H1 (cell line): ENCODE results near the gene IDUA. TPM values are rescaled to one million over a fixed set of nuclear protein-coding genes. Genes with fewer than 3 reads are reported as not detected.
A peak's percentile ranks its signal among the peaks of the same experiment; 100 is the strongest.

ENCODE experiments used
- CTCF ChIA-PET: fragments of 300-600 bp; sonication (Branson Sonifier 250); formaldehyde crosslinking; loops from one replicate; lab custom pipeline; 2021; ENCODE audit not compliant: partially characterized antibody; lab: Charles Lee
- POLR2A ChIA-PET: fragments of 300-600 bp; sonication (Branson Sonifier 250); formaldehyde crosslinking; loops from one replicate; lab custom pipeline; 2021; ENCODE audit warnings: inconsistent platforms; ENCODE audit not compliant: partially characterized antibody; lab: Charles Lee
- DNase-seq, 2 experiments: peaks; one replicate each; pipeline versions ENCODE4 v3.0.0 to v3.0.0-alpha.2; 2010 to 2022; ENCODE audit warnings: low spot score in 2 of 2, low read depth in 1 of 2, mixed read lengths in 1 of 2
- FAIRE-seq: peaks from 2 replicates; lab custom pipeline; 2011; peaks lifted over from hg19 to GRCh38; lab: Jason Lieb, UNC
- H2AFZ ChIP-seq: 2 replicates; pipeline ENCODE4 v1.8.1; 2012; ENCODE audit warnings: low read length, inconsistent platforms
- H2AK5ac ChIP-seq: 2 replicates; pipeline ENCODE4 v1.6.1; 2013; ENCODE audit warnings: low read depth, low read length
- H2BK120ac ChIP-seq: replicated peaks from 2 replicates; pipeline ENCODE3; 2013; ENCODE audit warnings: low read depth, low read length, inconsistent platforms
- H2BK12ac ChIP-seq: 2 replicates; pipeline ENCODE4 v1.6.1; 2013; ENCODE audit warnings: low read depth, low read length
- H2BK15ac ChIP-seq: 2 replicates; pipeline ENCODE4 v1.6.1; 2013; ENCODE audit warnings: low read length
- H2BK20ac ChIP-seq: 2 replicates; pipeline ENCODE4 v1.6.1; 2013; ENCODE audit warnings: low read length
- H2BK5ac ChIP-seq: 2 replicates; pipeline ENCODE4 v1.6.1; 2013; ENCODE audit warnings: low read depth, low read length
- H3K14ac ChIP-seq: 2 replicates; pipeline ENCODE4 v1.6.1; 2013; ENCODE audit warnings: inconsistent platforms; ENCODE audit not compliant: insufficient read length
- H3K18ac ChIP-seq: 2 replicates; pipeline ENCODE4 v1.6.1; 2013; ENCODE audit warnings: low read length; ENCODE audit errors: extremely low read depth
- H3K23ac ChIP-seq: 2 replicates; pipeline ENCODE4 v1.6.1; 2013; ENCODE audit warnings: inconsistent platforms; ENCODE audit not compliant: insufficient read length
- H3K23me2 ChIP-seq: 2 replicates; pipeline ENCODE4 v1.6.1; 2013; ENCODE audit warnings: low read depth, low read length
- H3K27ac ChIP-seq: 2 replicates; pipeline ENCODE4 v1.6.1; 2011; ENCODE audit warnings: low read depth, low read length, inconsistent platforms
- H3K27me3 ChIP-seq, 4 experiments: replicated peaks in 1 of 4; 1 replicate in 1 of 4; 2 replicates in 3 of 4; pipeline versions ENCODE4 v1.6.1 to v1.8.1; 2011 to 2013; ENCODE audit warnings: low read length in 3 of 4, mild to moderate bottlenecking in 3 of 4, inconsistent platforms in 2 of 4, mixed read lengths in 2 of 4, moderate library complexity in 1 of 4; ENCODE audit not compliant: control insufficient read depth in 3 of 4, insufficient read depth in 3 of 4; ENCODE audit errors: extremely low read depth in 1 of 4
- H3K36me3 ChIP-seq, 4 experiments: 2 replicates each; pipeline versions ENCODE4 v1.6.1 to v1.8.1; 2011 to 2013; ENCODE audit warnings: mild to moderate bottlenecking in 4 of 4, low read length in 3 of 4, moderate library complexity in 2 of 4, control low read depth in 1 of 4, inconsistent platforms in 1 of 4; ENCODE audit not compliant: insufficient read depth in 4 of 4, control insufficient read depth in 2 of 4
- H3K4ac ChIP-seq: replicated peaks from 2 replicates; pipeline ENCODE3; 2013; ENCODE audit warnings: low read length, low read depth, mixed read lengths, inconsistent platforms; ENCODE audit not compliant: insufficient read length
- H3K4me1 ChIP-seq, 4 experiments: replicated peaks in 1 of 4; 1 replicate in 1 of 4; 2 replicates in 3 of 4; pipeline versions ENCODE4 v1.6.1 to v1.8.1; 2011 to 2013; ENCODE audit warnings: low read length in 3 of 4, inconsistent platforms in 2 of 4, mixed read lengths in 1 of 4; ENCODE audit not compliant: insufficient read depth in 4 of 4, control insufficient read depth in 3 of 4
- H3K4me2 ChIP-seq, 2 experiments: 2 replicates each; pipeline versions ENCODE4 v1.6.1 to v1.8.1; 2011 to 2013; ENCODE audit warnings: low read depth in 2 of 2, low read length in 2 of 2, control low read depth in 1 of 2, inconsistent platforms in 1 of 2, mild to moderate bottlenecking in 1 of 2; ENCODE audit not compliant: insufficient read depth in 1 of 2
- H3K4me3 ChIP-seq, 4 experiments: fragments of 200-600, 300-600 bp in 1 of 4; sonication (generic), shearing (Covaris generic), sonication (Bioruptor Twin) in 1 of 4; 2 replicates each; pipeline versions ENCODE4 v1.5.1 to v1.8.1; 2011 to 2016; ENCODE audit warnings: low read length in 4 of 4, low read depth in 3 of 4, control low read depth in 2 of 4, inconsistent platforms in 2 of 4, mild to moderate bottlenecking in 2 of 4, mixed read lengths in 1 of 4, moderate library complexity in 1 of 4; ENCODE audit not compliant: insufficient read depth in 2 of 4; ENCODE audit errors: extremely low read depth in 1 of 4
- H3K56ac ChIP-seq: replicated peaks from 2 replicates; pipeline ENCODE3; 2013; ENCODE audit warnings: low read depth, mild to moderate bottlenecking, mixed read lengths, low read length, inconsistent platforms; ENCODE audit not compliant: insufficient read length
- H3K79me1 ChIP-seq: 2 replicates; pipeline ENCODE4 v1.6.1; 2013; ENCODE audit warnings: low read depth, low read length, control low read depth
- H3K79me2 ChIP-seq, 2 experiments: 2 replicates each; pipeline versions ENCODE4 v1.6.1 to v1.8.1; 2012 to 2013; ENCODE audit warnings: low read length in 2 of 2, mild to moderate bottlenecking in 2 of 2, inconsistent platforms in 1 of 2; ENCODE audit not compliant: insufficient read depth in 2 of 2, control insufficient read depth in 1 of 2
- H3K9ac ChIP-seq, 4 experiments: replicated peaks in 1 of 4; 1 replicate in 1 of 4; 2 replicates in 3 of 4; pipeline versions ENCODE4 v1.6.1 to v1.8.1; 2011 to 2013; ENCODE audit warnings: low read depth in 3 of 4, low read length in 3 of 4, control low read depth in 2 of 4, mild to moderate bottlenecking in 2 of 4, moderate library complexity in 2 of 4, inconsistent platforms in 1 of 4; ENCODE audit errors: extremely low read depth in 1 of 4
- H3K9me3 ChIP-seq, 2 experiments: 2 replicates each; pipeline versions ENCODE4 v1.6.1 to v1.8.1; 2012 to 2013; ENCODE audit warnings: mild to moderate bottlenecking in 2 of 2, moderate library complexity in 2 of 2, control low read depth in 1 of 2, inconsistent platforms in 1 of 2, low read depth in 1 of 2, low read length in 1 of 2, mixed read lengths in 1 of 2; ENCODE audit not compliant: insufficient read depth in 2 of 2
- H4K20me1 ChIP-seq, 2 experiments: replicated peaks in 1 of 2; 2 replicates each; pipeline versions ENCODE3 to v1.8.1; 2011 to 2013; ENCODE audit warnings: inconsistent platforms in 2 of 2, low read length in 2 of 2, mild to moderate bottlenecking in 1 of 2; ENCODE audit not compliant: insufficient read depth in 2 of 2, control insufficient read depth in 1 of 2
- H4K5ac ChIP-seq: 2 replicates; pipeline ENCODE4 v1.6.1; 2013; ENCODE audit warnings: low read length, low read depth, mixed read lengths, inconsistent platforms; ENCODE audit not compliant: insufficient read length
- H4K8ac ChIP-seq: 2 replicates; pipeline ENCODE4 v1.8.0; 2013; ENCODE audit warnings: mild to moderate bottlenecking, moderate library complexity, low read length, inconsistent platforms; ENCODE audit not compliant: insufficient read depth; ENCODE audit errors: extremely low read depth
- H4K91ac ChIP-seq: replicated peaks from 2 replicates; pipeline ENCODE3; 2013; ENCODE audit warnings: low read length, mixed read lengths, inconsistent platforms; ENCODE audit not compliant: insufficient read length
- CHD2 ChIP-seq: IDR thresholded peaks from 2 replicates; pipeline ENCODE4 v1.6.1; 2012; ENCODE audit warnings: low read length, improper control_type of control experiment
- KDM1A ChIP-seq: fragments of 200-600, 300-600 bp; sonication (generic); IDR thresholded peaks from 2 replicates; pipeline ENCODE4 v1.7.1; 2016; ENCODE audit warnings: mild to moderate bottlenecking, low read length, borderline replicate concordance
- SIRT6 ChIP-seq: IDR thresholded peaks from one replicate; pipeline ENCODE4 v1.7.1; 2012; ENCODE audit warnings: low read length, inconsistent platforms
- TEAD4 ChIP-seq: IDR thresholded peaks from 2 replicates; pipeline ENCODE4 v1.6.1; 2012; ENCODE audit warnings: low read depth, low read length, inconsistent platforms, mixed read lengths
- USF2 ChIP-seq: IDR thresholded peaks from 2 replicates; pipeline ENCODE4 v1.6.1; 2011; ENCODE audit warnings: low read length, improper control_type of control experiment
- WGBS, 2 experiments: shearing (Covaris generic) in 1 of 2; methylation state at CpG; one replicate each; pipeline versions ENCODE4 v1.1.6 to v1.1.7; 2013 to 2015; ENCODE audit warnings: low lambda C conversion rate in 2 of 2, mixed read lengths in 2 of 2, inconsistent platforms in 1 of 2, low coverage in 1 of 2, missing lambda C conversion rate in 1 of 2; ENCODE audit not compliant: insufficient replicate concordance in 2 of 2, insufficient coverage in 1 of 2, insufficient read length in 1 of 2; ENCODE audit errors: extremely low coverage in 1 of 2, missing lambda C conversion rate in 1 of 2; 5-methylcytosine and 5-hydroxymethylcytosine counted together
- polyA plus RNA-seq, 7 experiments: library from polyadenylated mRNA; depleted of rRNA in 3 of 7; stranded (reverse) in 5 of 7; unstranded in 2 of 7; fragments of >200 nt in 5 of 7; fragments of 200-250 nt in 2 of 7; gene quantifications; 1 replicate in 5 of 7; 2 replicates in 1 of 7; 4 replicates in 1 of 7; pipeline versions ENCODE4 v1.2.1 to v1.2.3, GENCODE V29; 2011 to 2013; ENCODE audit warnings: missing spikeins in 2 of 7, mixed read lengths in 2 of 7
- total RNA-seq: library from RNA; stranded (reverse); fragmentation: NEBNext Ultra II Directional; extraction: Animal tissue kit (Norgen Biotek cat#: 25700); gene quantifications from 2 replicates; pipeline ENCODE4 v1.2.1, GENCODE V29; 2021

Gene IDUA
- total and polyA plus RNA-seq, 2 of the 8 experiments (the other 6 are each of a cell fraction or from before 2014, with no cell fraction given): 2.8 to 4.8 TPM

GRCh38 chr4:971666-972500 lies 15.0 kb upstream of the IDUA start:
- 77% methylated on average over 10 of the region's 24 CpGs; no CpG with 5 or more reads in 1 of the 2 experiments for WGBS, 2 experiments
- Histone ChIP-seq H3K9ac (no peak overlapping the region), H3K14ac (no peak overlapping the region), H4K8ac (peak overlapping the region; percentile 25; the same call in 1 of the 2 replicates), H3K36me3 (no peaks in the 10 kb centered on the region), H4K20me1 (peaks cover 6 to 17% of the 10 kb centered on the region in 2 experiments), H2AK5ac (no peak overlapping the region), H3K4me3 (peak overlapping the region in 1 of 4 experiments; percentile 80; a peak in 2 of 8 replicates), H2BK20ac (no peak overlapping the region), H3K4me1 (peaks cover 0 to 9% (median 4%) of the 10 kb centered on the region in 4 experiments; a peak in 3 of 7 replicates), H3K56ac (no peak overlapping the region), H2BK5ac (no peak overlapping the region), H3K79me1 (no peaks in the 10 kb centered on the region), H4K91ac (no peak overlapping the region), H3K27me3 (peaks cover 8 to 44% (median 35%) of the 10 kb centered on the region in 4 experiments; a peak in 6 of 7 replicates), H2AFZ (no peak overlapping the region), H3K4ac (no peak overlapping the region), H3K27ac (no peak overlapping the region), H3K23me2 (peaks cover 12% of the 10 kb centered on the region; the same call in 1 of the 2 replicates), H3K79me2 (no peaks in the 10 kb centered on the region), H3K23ac (no peak overlapping the region), H2BK15ac (no peak overlapping the region), H3K4me2 (peak overlapping the region; percentile 77 to 95; a peak in 3 of 4 replicates), H3K18ac (no peak overlapping the region), H2BK12ac (peak overlapping the region; percentile 27; the same call in 1 of the 2 replicates), H3K9me3 (peaks cover 5 to 11% of the 10 kb centered on the region in 2 experiments; a peak in 1 of 4 replicates), H4K5ac (no peak overlapping the region), H2BK120ac (no peak overlapping the region)
- DNase-seq (no peak), FAIRE-seq (no peak)
- ChIA-PET CTCF (no interaction called here), POLR2A (interaction anchor here (1.2 kb wide), 1 partner anchor 14 kb away, joined by 3 read pairs; no protein-coding TSS in a partner anchor)
- TF ChIP-seq SIRT6 (no peak), CHD2 (no peak), USF2 (no peak), TEAD4 (no peak), KDM1A (no peak)
